A549 (cell line): ENCODE data around the gene IL20RA. TPM values are rescaled to one million over a fixed set of nuclear protein-coding genes. Genes with fewer than 3 reads are reported as not detected.

Experiments used
- ATAC-seq, 2 experiments: fragments of 200-7000 bp in 1 of 2; fragments of >200 bp in 1 of 2; cut with Nextera tagmentation in 1 of 2; cut with Tn5 transposase in 1 of 2; 3 replicates each; pipeline versions ENCODE4 v1.8.0 to v1.9.1; 2018 to 2020; ENCODE audit warnings: mild to moderate bottlenecking in 1 of 2, moderate library complexity in 1 of 2
- CTCF ChIA-PET: fragments of 300-600 bp; sonication (Branson Sonifier 250); formaldehyde crosslinking; extraction: SDS; loops from one replicate; lab custom pipeline; 2021; ENCODE audit warnings: antibody characterized with exemption, inconsistent platforms; lab: Yijun Ruan, JAX
- POLR2A ChIA-PET: fragments of 350-600 bp; formaldehyde crosslinking; extraction: SDS; loops from one replicate; lab custom pipeline; 2021; ENCODE audit warnings: antibody characterized with exemption, inconsistent platforms; lab: Yijun Ruan, JAX
- DNase-seq, 2 experiments: peaks; one replicate each; pipeline versions ENCODE4 v3.0.0 to v3.0.0-alpha.2; 2011 to 2016; ENCODE audit warnings: low read depth in 1 of 2, low spot score in 1 of 2
- FAIRE-seq: peaks from 2 replicates; lab custom pipeline; 2011; peaks lifted over from hg19 to GRCh38; lab: Jason Lieb, UNC
- H3K27ac ChIP-seq, 2 experiments: fragments of >200 bp; sonication (Bioruptor Twin); formaldehyde crosslinking; 3 replicates each; pipeline ENCODE4 v1.5.1; 2016 to 2017
- H3K4me1 ChIP-seq: fragments of >200 bp; sonication (Bioruptor Twin); formaldehyde crosslinking; 3 replicates; pipeline ENCODE4 v1.6.1; 2016
- H3K4me2 ChIP-seq: fragments of >200 bp; sonication (Bioruptor Twin); formaldehyde crosslinking; 3 replicates; pipeline ENCODE4 v1.6.1; 2016
- H3K4me3 ChIP-seq: fragments of >200 bp; sonication (Bioruptor Twin); formaldehyde crosslinking; 3 replicates; pipeline ENCODE4 v1.5.1; 2016
- H3K9me3 ChIP-seq: fragments of >200 bp; sonication (Bioruptor Twin); formaldehyde crosslinking; 3 replicates; pipeline ENCODE4 v1.6.1; 2016
- ATOH8 ChIP-seq: fragments of 250-450 bp; sonication (Bioruptor Pico); IDR thresholded peaks from 2 replicates; pipeline ENCODE4 v1.5.0; 2020; ENCODE audit warnings: low read depth, mild to moderate bottlenecking, moderate library complexity
- CEBPB ChIP-seq, 2 experiments: fragments of >200 bp in 1 of 2; sonication (Bioruptor Twin) in 1 of 2; formaldehyde crosslinking in 1 of 2; IDR thresholded peaks; 2 replicates each; pipeline ENCODE4 v1.6.1; 2012 to 2016
- CHD2 ChIP-seq: fragments of 150-350 bp; IDR thresholded peaks from 2 replicates; pipeline ENCODE4 v1.6.1; 2014; ENCODE audit warnings: low read length; ENCODE audit not compliant: partially characterized antibody
- CHD4 ChIP-seq: fragments of 200-600 bp; sonication (generic); IDR thresholded peaks from 2 replicates; pipeline ENCODE4 v1.6.1; 2016; ENCODE audit warnings: antibody characterized with exemption, mild to moderate bottlenecking, borderline replicate concordance
- FOSL2 ChIP-seq, 2 experiments: fragments of 450-650 bp in 1 of 2; fragments of >200 bp in 1 of 2; sonication (Bioruptor Twin) in 1 of 2; formaldehyde crosslinking; IDR thresholded peaks; 2 replicates each; pipeline versions ENCODE4 v1.5.0 to v1.6.1; 2016 to 2020; ENCODE audit warnings: mild to moderate bottlenecking in 1 of 2, moderate library complexity in 1 of 2
- FOXS1 ChIP-seq: fragments of 250-450 bp; sonication (Bioruptor Pico); IDR thresholded peaks from 2 replicates; pipeline ENCODE4 v1.5.0; 2020; ENCODE audit warnings: mild to moderate bottlenecking, moderate library complexity
- HDAC2 ChIP-seq: fragments of 200-600 bp; sonication (generic); IDR thresholded peaks from 2 replicates; pipeline ENCODE4 v1.6.1; 2016
- HOXA7 ChIP-seq: fragments of 250-450 bp; sonication (Bioruptor Pico); IDR thresholded peaks from 2 replicates; pipeline ENCODE4 v1.5.0; 2020; ENCODE audit warnings: mild to moderate bottlenecking, moderate library complexity
- HOXB13 ChIP-seq: fragments of 250-450 bp; sonication (Bioruptor Pico); IDR thresholded peaks from 2 replicates; pipeline ENCODE4 v1.5.0; 2020; ENCODE audit warnings: low read depth, mild to moderate bottlenecking, moderate library complexity
- HOXB5 ChIP-seq: fragments of 250-450 bp; sonication (Bioruptor Pico); IDR thresholded peaks from 2 replicates; pipeline ENCODE4 v1.5.0; 2020; ENCODE audit warnings: mild to moderate bottlenecking, moderate library complexity
- JUNB ChIP-seq: fragments of >200 bp; sonication (Bioruptor Twin); formaldehyde crosslinking; IDR thresholded peaks from 2 replicates; pipeline ENCODE4 v1.6.1; 2016
- NPAS2 ChIP-seq: fragments of 250-450 bp; sonication (Bioruptor Pico); IDR thresholded peaks from 2 replicates; pipeline ENCODE4 v1.8.0; 2022; ENCODE audit warnings: mild to moderate bottlenecking, moderate library complexity, borderline replicate concordance
- NR3C1 ChIP-seq: fragments of >200 bp; sonication (Bioruptor Twin); formaldehyde crosslinking; IDR thresholded peaks from 3 replicates; pipeline ENCODE4 v1.6.1; 2017
- RAD21 ChIP-seq, 2 experiments: fragments of >200 bp in 1 of 2; sonication (Bioruptor Twin) in 1 of 2; formaldehyde crosslinking in 1 of 2; IDR thresholded peaks in 1 of 2; conservative IDR thresholded peaks in 1 of 2; 2 replicates in 1 of 2; 3 replicates in 1 of 2; pipeline ENCODE4 v1.6.1; 2012 to 2018; ENCODE audit warnings: inconsistent platforms in 1 of 2
- RARB ChIP-seq: fragments of 250-450 bp; sonication (Bioruptor Pico); IDR thresholded peaks from 2 replicates; pipeline ENCODE4 v1.8.0; 2021; ENCODE audit warnings: mild to moderate bottlenecking, moderate library complexity
- RNF2 ChIP-seq: fragments of 200-600 bp; sonication (generic); IDR thresholded peaks from 2 replicates; pipeline ENCODE4 v1.6.1; 2016; ENCODE audit warnings: low read depth, mild to moderate bottlenecking, antibody characterized with exemption, moderate library complexity, borderline replicate concordance
- TP53 ChIP-seq: fragments of 250-450 bp; sonication (Bioruptor Pico); IDR thresholded peaks from 2 replicates; pipeline ENCODE4 v1.5.0; 2021; ENCODE audit warnings: mild to moderate bottlenecking, moderate library complexity
- ZSCAN20 ChIP-seq: fragments of 250-450 bp; sonication (Bioruptor Pico); IDR thresholded peaks from 2 replicates; pipeline ENCODE4 v1.8.0; 2022; ENCODE audit warnings: mild to moderate bottlenecking, moderate library complexity
- WGBS: methylation state at CpG from one replicate; pipeline ENCODE4 v1.1.6; 2017; ENCODE audit errors: missing lambda C conversion rate; 5-methylcytosine and 5-hydroxymethylcytosine counted together
- polyA plus RNA-seq, 4 experiments: library from polyadenylated mRNA; depleted of rRNA in 3 of 4; stranded (reverse); fragments of >200 nt; fragmentation: RNase III in 1 of 4; extraction: RNeasy Plus Mini Kit Qiagen cat#74134 plus additional on column Dnase treatment in 1 of 4; gene quantifications; 2 replicates in 3 of 4; 3 replicates in 1 of 4; pipeline ENCODE4 v1.2.3, GENCODE V29; 2011 to 2017
- TF ChIP-seq, protein P1 (sequence below): fragments of >200 bp; sonication (Bioruptor Twin); formaldehyde crosslinking; IDR thresholded peaks from 2 replicates; pipeline ENCODE4 v1.6.1; 2016
- TF ChIP-seq, protein P2 (sequence below): fragments of 450-650 bp; IDR thresholded peaks from 2 replicates; pipeline ENCODE4 v1.6.1; 2014; ENCODE audit warnings: antibody characterized with exemption

The IL20RA gene
- polyA plus RNA-seq, 2 of the 4 experiments (the other 2 are of a cell fraction): 0.08 TPM; not detected in 1

DNA sequence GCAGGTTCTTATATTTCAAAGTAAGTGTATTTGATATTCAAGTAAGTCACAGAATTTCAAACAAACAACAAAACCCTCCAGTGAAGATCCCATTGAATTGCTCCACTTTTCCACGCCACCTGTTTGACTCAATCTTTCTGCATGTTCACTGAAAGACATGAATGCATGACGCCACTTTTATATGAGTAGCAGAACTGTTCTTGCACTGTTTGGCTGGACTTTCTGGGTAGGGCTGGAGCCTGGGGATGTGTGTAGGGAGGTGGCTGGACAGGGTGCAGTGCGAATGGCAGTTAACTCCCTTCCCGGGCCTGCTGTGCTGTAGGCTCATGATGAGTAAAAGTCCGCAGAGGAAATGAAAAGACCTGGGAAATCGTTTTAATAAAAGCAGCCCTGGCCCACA, 39.7 kb downstream of the IL20RA start:
- no peak overlapping the region for H3K27ac ChIP-seq
- no peak overlapping the region for H3K4me2 ChIP-seq
- WGBS: 76% methylated on average over 6 of the region's 6 CpGs
- no peak for ATAC-seq
- no peak overlapping the region for H3K4me3 ChIP-seq
- ChIA-PET CTCF (interaction anchor here (1.1 kb wide), 1 partner anchor 9 kb away, joined by 3 read pairs; no protein-coding TSS in a partner anchor), POLR2A (no interaction called here)
- TF ChIP-seq RNF2: no peak
- TF ChIP-seq HDAC2: no peak
- no peak for TF ChIP-seq CEBPB (IDR thresholded peaks at IDR 0.05)
- H3K9me3 ChIP-seq: no peaks in the 10 kb centered on the region
- FAIRE-seq: no peak
- no peak for DNase-seq
- peaks cover 20% of the 10 kb centered on the region for H3K4me1 ChIP-seq

- DNase-seq: no peak
- ChIA-PET CTCF (no interaction called here), POLR2A (no interaction called here)
- ATAC-seq: no peak
- no peak overlapping the region; a peak in 2 of 6 replicates for H3K27ac ChIP-seq
- WGBS: 51% methylated on average over 3 of the region's 3 CpGs
- no peaks in the 10 kb centered on the region for H3K9me3 ChIP-seq
- no peak for TF ChIP-seq HDAC2
- no peak for TF ChIP-seq RNF2
- TF ChIP-seq, protein P1, sequence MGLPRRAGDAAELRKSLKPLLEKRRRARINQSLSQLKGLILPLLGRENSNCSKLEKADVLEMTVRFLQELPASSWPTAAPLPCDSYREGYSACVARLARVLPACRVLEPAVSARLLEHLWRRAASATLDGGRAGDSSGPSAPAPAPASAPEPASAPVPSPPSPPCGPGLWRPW: no peak
- no peak overlapping the region for H3K4me3 ChIP-seq
- peak overlapping the region; percentile 76; the same call in 2 of the 3 replicates for H3K4me2 ChIP-seq
- peaks cover 20% of the 10 kb centered on the region for H3K4me1 ChIP-seq
- FAIRE-seq: no peak
Measured at GRCh38 chr6:137002505-137002904, 42.3 kb downstream of the IL20RA start.

GRCh38 chr6:137001977-137002302, 42.8 kb downstream of the IL20RA start:
- Histone ChIP-seq H3K9me3 (no peaks in the 10 kb centered on the region), H3K4me1 (peaks cover 20% of the 10 kb centered on the region), H3K4me3 (no peak overlapping the region), H3K4me2 (peak overlapping the region; percentile 76), H3K27ac (peak overlapping the region; percentile 50 to 84; a peak in 5 of 6 replicates)
- TF ChIP-seq NR3C1: no peak
- no peak for TF ChIP-seq CEBPB (IDR thresholded peaks at IDR 0.05)
- TF ChIP-seq, protein P2, sequence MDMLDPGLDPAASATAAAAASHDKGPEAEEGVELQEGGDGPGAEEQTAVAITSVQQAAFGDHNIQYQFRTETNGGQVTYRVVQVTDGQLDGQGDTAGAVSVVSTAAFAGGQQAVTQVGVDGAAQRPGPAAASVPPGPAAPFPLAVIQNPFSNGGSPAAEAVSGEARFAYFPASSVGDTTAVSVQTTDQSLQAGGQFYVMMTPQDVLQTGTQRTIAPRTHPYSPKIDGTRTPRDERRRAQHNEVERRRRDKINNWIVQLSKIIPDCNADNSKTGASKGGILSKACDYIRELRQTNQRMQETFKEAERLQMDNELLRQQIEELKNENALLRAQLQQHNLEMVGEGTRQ: no peak
- TF ChIP-seq HDAC2: no peak
- TF ChIP-seq, protein P1: no peak
- TF ChIP-seq RAD21 (conservative IDR thresholded peaks at IDR 0.05 in 1 of 2, IDR thresholded peaks at IDR 0.05 in 1 of 2): no peak
- CTCF ChIA-PET: no interaction called here
- WGBS: 82% methylated on average over 7 of the region's 7 CpGs
- ATAC-seq: no peak
- DNase-seq: no peak
- FAIRE-seq: no peak
- POLR2A ChIA-PET: no interaction called here

DNA sequence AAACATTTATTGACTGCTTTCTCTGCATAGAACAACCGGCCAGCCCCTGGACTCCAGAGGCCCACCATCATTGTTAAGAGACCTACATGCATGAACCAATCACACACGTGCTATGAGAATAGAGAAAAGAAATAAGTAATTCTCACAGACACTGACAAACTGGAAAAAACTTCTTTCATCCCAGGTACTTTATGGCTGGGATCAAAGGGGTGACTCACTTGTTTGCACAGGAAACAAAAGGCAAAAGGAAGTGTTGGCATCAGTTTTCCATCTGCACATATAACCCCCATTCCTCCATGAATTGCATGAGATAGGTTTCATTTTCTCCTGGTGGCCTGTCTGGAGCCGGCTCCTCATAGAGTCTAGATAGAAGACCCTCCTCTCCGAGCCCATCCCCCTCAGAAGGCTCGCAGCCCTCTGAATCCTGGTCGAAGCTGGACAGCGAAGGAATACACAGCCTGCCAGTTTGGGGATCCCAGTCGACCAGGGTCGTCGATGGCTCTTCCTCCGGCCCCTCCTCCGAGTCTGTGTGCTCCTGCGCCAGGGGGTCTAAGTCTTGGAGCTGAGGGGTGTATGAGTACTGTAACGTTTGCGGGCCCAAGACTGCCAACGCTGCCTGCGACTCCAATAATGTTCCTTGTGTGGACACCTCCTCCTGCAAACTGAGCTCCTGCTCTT, 43.3 kb downstream of the IL20RA start:
- Histone ChIP-seq H3K27ac (peak overlapping the region; percentile 50 to 84; a peak in 5 of 6 replicates), H3K4me3 (no peak overlapping the region)

DNA sequence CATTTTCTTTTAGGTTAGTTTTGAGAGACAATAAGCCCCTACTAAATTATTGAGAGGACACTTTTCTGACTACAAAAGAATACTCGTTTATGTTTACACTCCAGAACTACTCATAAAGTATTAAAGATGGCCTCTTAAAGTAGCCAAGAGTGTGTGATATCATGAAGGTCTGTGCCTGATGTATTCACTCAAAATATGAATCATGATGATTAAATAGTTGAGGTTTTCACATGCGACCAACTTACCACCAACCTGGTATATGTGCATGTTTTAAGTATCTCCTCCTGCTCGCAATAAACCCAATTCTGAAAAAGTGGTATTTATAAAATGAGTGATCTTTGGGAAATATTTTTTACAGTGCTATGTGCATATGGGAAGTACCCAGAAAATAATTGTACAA, 43.9 kb downstream of the IL20RA start:
- Histone ChIP-seq H3K4me2 (peak overlapping the region; percentile 76), H3K27ac (no peak overlapping the region), H3K9me3 (no peaks in the 10 kb centered on the region), H3K4me3 (no peak overlapping the region), H3K4me1 (peaks cover 20% of the 10 kb centered on the region)
- no peak for TF ChIP-seq CHD2
- no peak for TF ChIP-seq HOXB5 (CRISPR knock-in tag)
- TF ChIP-seq TP53 (CRISPR knock-in tag): no peak
- TF ChIP-seq NPAS2 (CRISPR knock-in tag): no peak
- TF ChIP-seq RARB (CRISPR knock-in tag): no peak
- TF ChIP-seq HOXA7: no peak
- TF ChIP-seq FOXS1: no peak
- no peak for TF ChIP-seq HOXB13 (CRISPR knock-in tag)
- no peak for TF ChIP-seq HDAC2
- TF ChIP-seq, protein P1: no peak
- TF ChIP-seq ZSCAN20 (CRISPR knock-in tag): no peak
- no peak for TF ChIP-seq ATOH8 (CRISPR knock-in tag)
- no peak for TF ChIP-seq NR3C1
- TF ChIP-seq CHD4: no peak
- peak in 1 of 2 experiments; percentile 10 for DNase-seq
- ChIA-PET CTCF (no interaction called here), POLR2A (no interaction called here)
- FAIRE-seq: no peak
- 37% methylated on average over 3 of the region's 3 CpGs for WGBS
- ATAC-seq: peak in 1 of 2 experiments; percentile 62; a peak in 1 of 6 replicates

More for the DNA sequence above, 43.3 kb downstream of the IL20RA start:
- ChIA-PET CTCF (no interaction called here), POLR2A (no interaction called here)
- Histone ChIP-seq H3K4me2 (peak overlapping the region; percentile 76), H3K4me1 (peaks cover 20% of the 10 kb centered on the region), H3K9me3 (no peaks in the 10 kb centered on the region)
- ATAC-seq: peak; percentile 51 to 77; a peak in 4 of 6 replicates
- FAIRE-seq: no peak
- TF ChIP-seq JUNB: peak; percentile 53
- TF ChIP-seq FOSL2 (IDR thresholded peaks at IDR 0.05): no peak; the same call in 1 of the 2 replicates
- peak; percentile 72 for TF ChIP-seq FOSL2 (CRISPR knock-in tag; IDR thresholded peaks at IDR 0.05)
- TF ChIP-seq NPAS2 (CRISPR knock-in tag): no peak
- no peak for TF ChIP-seq HOXA7
- WGBS: 54% methylated on average over 17 of the region's 17 CpGs
- DNase-seq: peak; percentile 31 to 53
